Gastrocnemius medialis (tissue), 4 donors: Measurements from ENCODE around the gene SPTLC2.

Experiments
- CTCF ChIP-seq, 5 experiments: fragments of 450-650 bp in 3 of 5; fragments of 200-600 bp in 2 of 5; sonication (generic) in 2 of 5; IDR thresholded peaks in 4 of 5; conservative IDR thresholded peaks in 1 of 5; 1 replicate in 4 of 5; 2 replicates in 1 of 5; pipeline ENCODE4 v1.5.1; 2016 to 2019; ENCODE audit warnings: antibody characterized with exemption in 5 of 5, mild to moderate bottlenecking in 3 of 5, moderate library complexity in 3 of 5
- POLR2A ChIP-seq, 2 donors: fragments of 450-650 bp; IDR thresholded peaks; one replicate each; pipeline ENCODE4 v1.6.1; 2017; ENCODE audit warnings: antibody characterized with exemption in 2 of 2, mild to moderate bottlenecking in 2 of 2, moderate library complexity in 2 of 2

- no peak for TF ChIP-seq CTCF (IDR thresholded peaks at IDR 0.05 in 4 of 5, conservative IDR thresholded peaks at IDR 0.05 in 1 of 5)
- TF ChIP-seq POLR2A (IDR thresholded peaks at IDR 0.05) = no peak
These were observed 158.0 kb downstream of the SPTLC2 start for GRCh38 chr14:77458249-77458950.
